GM23248 (cell line): ENCODE data around the gene SYNE2. TPM values are rescaled to one million over a fixed set of nuclear protein-coding genes. Genes with fewer than 3 reads are reported as not detected.
"Not testable (repeated sequence)": the region's sequence is repeated elsewhere in the genome, so short reads cannot be mapped to it uniquely, and the experiment has no call there.

Experiments
- DNase-seq: peaks from one replicate; pipeline ENCODE4 v3.0.0-alpha.2; 2015
- H2AFZ ChIP-seq: fragments of 200-600 bp; sonication (generic); 2 replicates; pipeline ENCODE4 v1.6.1; 2016; ENCODE audit warnings: antibody characterized with exemption
- H3F3A ChIP-seq: fragments of 200-600 bp; sonication (generic); 2 replicates; pipeline ENCODE4 v1.6.1; 2016; ENCODE audit warnings: mild to moderate bottlenecking, antibody characterized with exemption, mixed run types; ENCODE audit not compliant: insufficient read depth
- H3K27ac ChIP-seq: fragments of 200-600 bp; sonication (generic); 2 replicates; pipeline ENCODE4 v1.5.1; 2016; ENCODE audit warnings: mild to moderate bottlenecking
- H3K27me3 ChIP-seq: fragments of 200-600 bp; sonication (generic); replicated peaks from 2 replicates; pipeline ENCODE4 v1.6.1; 2016; ENCODE audit warnings: mild to moderate bottlenecking; ENCODE audit not compliant: insufficient read depth
- H3K36me3 ChIP-seq: fragments of 200-600 bp; sonication (generic); 2 replicates; pipeline ENCODE4 v1.6.1; 2016; ENCODE audit warnings: low read depth, mild to moderate bottlenecking
- H3K4me1 ChIP-seq: fragments of 200-600 bp; sonication (generic); 2 replicates; pipeline ENCODE4 v1.6.1; 2016; ENCODE audit warnings: mild to moderate bottlenecking; ENCODE audit not compliant: insufficient read depth
- H3K4me2 ChIP-seq: fragments of 200-600 bp; sonication (generic); one replicate; pipeline ENCODE4 v1.6.1; 2016; ENCODE audit warnings: mild to moderate bottlenecking; ENCODE audit not compliant: unreplicated experiment
- H3K4me3 ChIP-seq: fragments of 200-600 bp; sonication (generic); 2 replicates; pipeline ENCODE4 v1.5.1; 2016; ENCODE audit warnings: mild to moderate bottlenecking
- H3K79me2 ChIP-seq: fragments of 200-600 bp; sonication (generic); 2 replicates; pipeline ENCODE4 v1.6.1; 2016; ENCODE audit warnings: mild to moderate bottlenecking; ENCODE audit not compliant: insufficient read depth
- H3K9ac ChIP-seq: fragments of 200-600 bp; sonication (generic); 2 replicates; pipeline ENCODE4 v1.6.1; 2016; ENCODE audit warnings: mild to moderate bottlenecking
- H3K9me2 ChIP-seq: fragments of 200-600 bp; sonication (generic); 2 replicates; pipeline ENCODE4 v1.6.1; 2016; ENCODE audit warnings: mixed run types, mild to moderate bottlenecking, moderate library complexity; ENCODE audit not compliant: insufficient read depth
- H3K9me3 ChIP-seq: fragments of 200-600 bp; sonication (generic); one replicate; pipeline ENCODE4 v1.6.1; 2017; ENCODE audit warnings: low read depth
- H4K20me1 ChIP-seq: fragments of 200-600 bp; sonication (generic); 2 replicates; pipeline ENCODE4 v1.6.0; 2016; ENCODE audit not compliant: insufficient read depth
- EZH2 ChIP-seq: fragments of 200-600 bp; sonication (generic); IDR thresholded peaks from 2 replicates; pipeline ENCODE4 v1.6.1; 2018; ENCODE audit warnings: antibody characterized with exemption, mild to moderate bottlenecking; ENCODE audit not compliant: insufficient read depth, poor library complexity, severe bottlenecking
- EZH2phosphoT487 ChIP-seq: fragments of 200-600 bp; sonication (generic); IDR thresholded peaks from 2 replicates; pipeline ENCODE4 v1.6.1; 2018; ENCODE audit warnings: antibody characterized with exemption, moderate library complexity, mild to moderate bottlenecking, low read depth; ENCODE audit not compliant: insufficient read depth
- WGBS, 2 experiments: methylation state at CpG; one replicate each; pipeline ENCODE4 v1.1.6; 2015 to 2017; ENCODE audit warnings: low lambda C conversion rate in 2 of 2, low coverage in 1 of 2; ENCODE audit errors: missing lambda C conversion rate in 2 of 2; 5-methylcytosine and 5-hydroxymethylcytosine counted together
- in situ Hi-C: fragments of 300-500 bp; cut with MboI; formaldehyde crosslinking; loops from 2 replicates; pipeline ENCODE4 v1.15.0; 2020
- polyA plus RNA-seq: library from polyadenylated mRNA; unstranded; fragments of >200 nt; fragmentation: Nextera tagmentation; extraction: Ambion mirVana; gene quantifications from 2 replicates; pipeline ENCODE4 v1.2.1, GENCODE V29; 2016
- total RNA-seq: library from RNA; depleted of rRNA; stranded (reverse); fragments of >200 nt; shearing (Covaris generic); gene quantifications from 2 replicates; pipeline ENCODE4 v1.2.3, GENCODE V29; 2014

SYNE2 gene
- total and polyA plus RNA-seq, 2 experiments from 2014 or later, result 2.8 to 4.4 TPM

DNA sequence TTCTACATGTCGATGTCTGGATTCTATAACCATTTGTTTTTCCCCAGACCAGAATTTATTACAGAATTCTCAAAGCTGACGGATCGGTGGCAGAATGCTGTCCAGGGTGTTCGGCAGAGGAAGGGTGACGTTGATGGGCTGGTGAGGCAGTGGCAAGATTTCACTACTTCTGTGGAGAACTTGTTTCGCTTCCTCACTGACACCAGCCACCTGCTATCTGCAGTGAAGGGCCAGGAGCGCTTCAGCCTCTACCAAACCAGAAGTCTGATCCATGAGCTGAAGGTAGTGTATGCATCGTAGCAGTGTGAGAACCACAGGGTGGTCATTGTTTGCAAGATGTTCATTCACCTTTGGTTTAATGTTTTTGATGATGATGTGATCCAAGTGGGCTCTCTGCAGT is 317.4 kb downstream of the SYNE2 start:
- Histone ChIP-seq H4K20me1 (no peaks in the 10 kb centered on the region), H3K4me3 (no peak overlapping the region), H2AFZ (no peak overlapping the region), H3K27me3 (no peaks in the 10 kb centered on the region), H3K9me3 (no peaks in the 10 kb centered on the region), H3K4me2 (no peak overlapping the region), H3K27ac (no peak overlapping the region), H3K9me2 (no peaks in the 10 kb centered on the region), H3K4me1 (no peaks in the 10 kb centered on the region), H3K79me2 (no peaks in the 10 kb centered on the region), H3F3A (no peaks in the 10 kb centered on the region), H3K9ac (no peak overlapping the region), H3K36me3 (no peaks in the 10 kb centered on the region)
- TF ChIP-seq EZH2phosphoT487, result no peak
- no peak for TF ChIP-seq EZH2
- in situ Hi-C loops, result no loop called here
- no peak for DNase-seq
- WGBS, 2 experiments, result 90 to 94% methylated on average over 8 of the region's 8 CpGs

DNA sequence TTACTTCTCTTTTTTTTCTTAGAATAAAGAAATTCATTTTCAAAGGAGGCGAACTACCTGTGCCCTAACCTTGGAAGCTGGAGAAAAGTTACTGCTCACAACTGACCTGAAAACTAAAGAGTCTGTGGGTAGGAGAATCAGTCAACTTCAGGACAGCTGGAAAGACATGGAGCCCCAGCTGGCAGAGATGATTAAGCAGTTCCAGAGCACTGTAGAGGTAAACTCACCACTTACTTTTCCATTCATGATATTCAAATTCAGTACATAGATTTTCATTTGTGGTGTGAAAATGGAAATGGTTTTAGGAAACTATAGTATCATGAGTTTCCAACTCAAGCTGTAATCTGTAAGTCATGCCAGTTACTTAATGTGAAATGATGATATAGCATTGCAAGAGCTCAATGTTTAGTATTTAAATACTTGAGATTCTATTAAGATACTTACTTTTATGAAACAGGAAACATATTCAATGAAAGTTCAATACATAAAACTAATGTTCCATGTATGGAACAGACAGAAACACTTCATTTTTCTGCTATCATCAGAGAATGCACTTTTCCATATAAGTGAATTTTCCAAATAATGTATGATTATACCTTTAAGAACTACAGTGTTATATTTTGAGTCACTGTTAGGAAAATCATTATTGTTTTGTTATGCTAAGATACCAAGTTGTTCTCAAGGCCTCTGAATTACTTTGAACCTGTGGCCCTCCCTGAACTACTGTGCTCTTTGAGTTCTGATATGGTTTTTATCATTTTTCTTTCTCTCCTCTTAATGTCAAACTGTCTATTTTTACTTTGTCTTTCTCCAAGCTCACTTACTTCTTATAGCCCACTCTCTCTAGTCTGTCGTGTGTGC is 322.3 kb downstream of the SYNE2 start:
- 85 to 92% methylated on average over 2 of the region's 2 CpGs for WGBS, 2 experiments
- H4K20me1 ChIP-seq, result no peaks in the 10 kb centered on the region
- H3K9me3 ChIP-seq, result no peaks in the 10 kb centered on the region
- no peak overlapping the region for H3K9ac ChIP-seq
- DNase-seq, result no peak
- no peak overlapping the region for H2AFZ ChIP-seq
- in situ Hi-C loops, result no loop called here
- H3F3A ChIP-seq, result no peaks in the 10 kb centered on the region
- H3K9me2 ChIP-seq, result no peaks in the 10 kb centered on the region
- no peak for TF ChIP-seq EZH2phosphoT487
- TF ChIP-seq EZH2, result no peak
- no peak overlapping the region for H3K27ac ChIP-seq
- H3K4me3 ChIP-seq, result no peak overlapping the region
- H3K79me2 ChIP-seq, result no peaks in the 10 kb centered on the region
- H3K36me3 ChIP-seq, result no peaks in the 10 kb centered on the region
- no peaks in the 10 kb centered on the region for H3K4me1 ChIP-seq
- no peak overlapping the region for H3K4me2 ChIP-seq
- no peaks in the 10 kb centered on the region for H3K27me3 ChIP-seq

DNA sequence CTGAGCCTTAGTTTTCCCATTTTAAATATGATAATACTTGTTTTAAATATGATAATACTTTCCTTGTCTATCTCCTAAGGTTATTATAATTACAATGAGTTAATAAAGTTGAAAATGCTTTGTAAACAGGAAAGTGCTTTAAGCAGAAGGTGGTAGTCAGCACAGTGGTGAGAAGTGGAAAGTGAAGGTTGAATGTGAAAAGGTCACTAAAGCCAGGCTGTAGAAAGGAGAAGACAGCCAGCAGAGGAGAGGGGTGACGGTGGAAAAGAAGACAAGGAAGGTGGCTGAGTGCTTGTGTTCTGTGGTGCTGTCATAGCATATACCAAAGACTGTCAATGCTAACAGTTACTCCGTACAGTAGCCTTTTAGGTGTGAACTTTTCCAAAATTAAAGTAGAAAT is 323.5 kb downstream of the SYNE2 start:
- Histone ChIP-seq H3K79me2 (no peaks in the 10 kb centered on the region), H3K9ac (no peak overlapping the region), H3K27me3 (no peaks in the 10 kb centered on the region), H3K4me1 (no peaks in the 10 kb centered on the region), H3K9me2 (no peaks in the 10 kb centered on the region), H2AFZ (no peak overlapping the region), H3K4me3 (no peak overlapping the region), H3K27ac (no peak overlapping the region), H3K9me3 (no peaks in the 10 kb centered on the region), H4K20me1 (no peaks in the 10 kb centered on the region), H3K36me3 (no peaks in the 10 kb centered on the region), H3K4me2 (no peak overlapping the region), H3F3A (no peaks in the 10 kb centered on the region)
- 99 to 100% methylated on average over 2 of the region's 2 CpGs for WGBS, 2 experiments
- in situ Hi-C loops, result no loop called here
- TF ChIP-seq EZH2phosphoT487 (no peak), EZH2 (no peak)
- no peak for DNase-seq

- H3K27ac ChIP-seq, result no peak overlapping the region
- in situ Hi-C loops, result no loop called here
- no peaks in the 10 kb centered on the region for H3F3A ChIP-seq
- no peaks in the 10 kb centered on the region for H3K4me1 ChIP-seq
- H3K36me3 ChIP-seq, result no peaks in the 10 kb centered on the region
- H4K20me1 ChIP-seq, result no peaks in the 10 kb centered on the region
- no peak for DNase-seq
- H3K9me3 ChIP-seq, result no peaks in the 10 kb centered on the region
- H3K27me3 ChIP-seq, result no peaks in the 10 kb centered on the region
- TF ChIP-seq EZH2phosphoT487, result no peak
- no peak for TF ChIP-seq EZH2
- no peak overlapping the region for H3K4me2 ChIP-seq
- no peak overlapping the region for H3K4me3 ChIP-seq
- no peaks in the 10 kb centered on the region for H3K79me2 ChIP-seq
- H2AFZ ChIP-seq, result no peak overlapping the region
- WGBS, 2 experiments, result 81 to 84% methylated on average over 3 of the region's 3 CpGs
- H3K9me2 ChIP-seq, result no peaks in the 10 kb centered on the region
- no peak overlapping the region for H3K9ac ChIP-seq
Measured at GRCh38 chr14:64178814-64179213, 326.0 kb downstream of the SYNE2 start.

- H3K27ac ChIP-seq, result not testable (repeated sequence)
Measured at GRCh38 chr14:64182908-64183307, 330.1 kb downstream of the SYNE2 start.

More at GRCh38 chr14:64182908-64183307, 330.1 kb downstream of the SYNE2 start:
- in situ Hi-C loops, H3K4me2 ChIP-seq, H2AFZ ChIP-seq, H3F3A ChIP-seq, H3K27me3 ChIP-seq, H3K9ac ChIP-seq, H3K79me2 ChIP-seq, DNase-seq, H3K9me2 ChIP-seq, H4K20me1 ChIP-seq, H3K4me1 ChIP-seq, H3K36me3 ChIP-seq, H3K4me3 ChIP-seq, H3K9me3 ChIP-seq: not testable (repeated sequence)
- WGBS, 2 experiments, result 96 to 98% methylated on average over 6 to 40 of the region's 40 CpGs
